Naive thymus-derived CD4-positive, alpha-beta T cell (primary cell): Measurements from ENCODE around the gene SCO2. TPM values are rescaled to one million over a fixed set of nuclear protein-coding genes. Genes with fewer than 3 reads are reported as not detected.

Experiments
- ATAC-seq: fragments of 150-1000 bp; cut with Tn5 transposase; 2 replicates; pipeline ENCODE4 v1.10.0; 2021; ENCODE audit warnings: mild to moderate bottlenecking, moderate library complexity
- CTCF ChIA-PET: fragments of 350-600 bp; sonication (Branson Sonifier 250); formaldehyde crosslinking; loops from one replicate; lab custom pipeline; 2021; ENCODE audit warnings: antibody characterized with exemption; lab: Charles Lee
- POLR2A ChIA-PET: fragments of 350-600 bp; sonication (Branson Sonifier 250); formaldehyde crosslinking; loops from one replicate; lab custom pipeline; 2021; ENCODE audit warnings: antibody characterized with exemption, inconsistent platforms; lab: Charles Lee
- DNase-seq, 9 donors: peaks; one replicate each; pipeline versions ENCODE4 v3.0.0 to v3.0.0-alpha.2; 2020 to 2022; ENCODE audit warnings: mixed read lengths in 1 of 9
- H3K27ac ChIP-seq: one replicate; pipeline ENCODE4 v1.7.0; 2013; ENCODE audit warnings: mild to moderate bottlenecking, low read depth, low read length, moderate library complexity
- H3K27me3 ChIP-seq, 2 donors: one replicate each; pipeline ENCODE4 v1.7.0; 2013; ENCODE audit warnings: low read length in 2 of 2, mild to moderate bottlenecking in 2 of 2, moderate library complexity in 2 of 2; ENCODE audit not compliant: control insufficient read depth in 2 of 2, insufficient read depth in 2 of 2
- H3K36me3 ChIP-seq, 3 experiments: 1 replicate in 2 of 3; 2 replicates in 1 of 3; pipeline ENCODE4 v1.7.0; 2013; ENCODE audit warnings: low read length in 3 of 3, mild to moderate bottlenecking in 3 of 3, moderate library complexity in 1 of 3; ENCODE audit not compliant: insufficient read depth in 3 of 3, control insufficient read depth in 2 of 3
- H3K4me1 ChIP-seq, 2 donors: one replicate each; pipeline ENCODE4 v1.7.0; 2013; ENCODE audit warnings: low read length in 2 of 2, mild to moderate bottlenecking in 2 of 2, moderate library complexity in 1 of 2; ENCODE audit not compliant: control insufficient read depth in 2 of 2, insufficient read depth in 2 of 2
- H3K4me3 ChIP-seq: 2 replicates; pipeline ENCODE4 v1.7.0; 2013; ENCODE audit warnings: mild to moderate bottlenecking, low read length
- H3K9me3 ChIP-seq, 3 experiments: 1 replicate in 2 of 3; 2 replicates in 1 of 3; pipeline ENCODE4 v1.7.0; 2013; ENCODE audit warnings: low read length in 3 of 3; ENCODE audit not compliant: control insufficient read depth in 2 of 3
- H3K27ac Mint-ChIP-seq, 9 donors: one replicate each; pipeline ENCODE4 v1.8.0; 2020 to 2022; ENCODE audit warnings: mixed read lengths in 9 of 9, mild to moderate bottlenecking in 8 of 9, moderate library complexity in 5 of 9, inconsistent platforms in 2 of 9
- H3K27me3 Mint-ChIP-seq, 5 donors: one replicate each; pipeline ENCODE4 v1.8.0; 2021 to 2022; ENCODE audit warnings: mixed read lengths in 5 of 5, mild to moderate bottlenecking in 1 of 5
- H3K36me3 Mint-ChIP-seq, 5 donors: one replicate each; pipeline ENCODE4 v1.8.0; 2020 to 2022; ENCODE audit warnings: mixed read lengths in 5 of 5, mild to moderate bottlenecking in 3 of 5, inconsistent platforms in 1 of 5
- H3K4me1 Mint-ChIP-seq, 7 donors: one replicate each; pipeline ENCODE4 v1.8.0; 2020 to 2022; ENCODE audit warnings: mixed read lengths in 7 of 7, mild to moderate bottlenecking in 3 of 7, inconsistent platforms in 1 of 7
- H3K4me3 Mint-ChIP-seq, 10 donors: one replicate each; pipeline ENCODE4 v1.8.0; 2020 to 2022; ENCODE audit warnings: mild to moderate bottlenecking in 10 of 10, mixed read lengths in 10 of 10, moderate library complexity in 6 of 10, inconsistent platforms in 2 of 10
- H3K9me3 Mint-ChIP-seq, 11 donors: one replicate each; pipeline ENCODE4 v1.8.0; 2020 to 2022; ENCODE audit warnings: mixed read lengths in 11 of 11, mild to moderate bottlenecking in 4 of 11, inconsistent platforms in 1 of 11, moderate library complexity in 1 of 11
- intact Hi-C, 2 donors: fragments of 100-400 bp; cut with micrococcal nuclease; formaldehyde crosslinking; loops; one replicate each; pipeline ENCODE4 v1.15.1; 2023
- polyA plus RNA-seq, 2 donors: library from polyadenylated mRNA; unstranded; fragments of 300-500 nt; fragmentation: Illumina TruSeq; gene quantifications; one replicate each; pipeline ENCODE4 v1.2.3, GENCODE V29; 2021
- total RNA-seq, 6 experiments: library from RNA in 5 of 6; stranded (reverse) in 5 of 6; gene quantifications; 1 replicate in 5 of 6; 2 replicates in 1 of 6; pipeline ENCODE4 v1.2.3 and lab custom pipeline; 2021 to 2026

SCO2 gene
- total and polyA plus RNA-seq, 7 experiments from 2014 or later = 2.2 to 12.0 (median 5.5) TPM

GRCh38 chr22:50483977-50484853, 41.2 kb downstream of the SCO2 start:
- CTCF ChIA-PET = interaction anchor here (0.8 to 1.4 kb wide), 2 partner anchors 14 to 41 kb away, joined by 3 to 7 read pairs; partner anchors contain the start of gene SCO2
- Histone ChIP-seq H3K4me3 (no peak overlapping the region), H3K36me3 (no peaks in the 10 kb centered on the region), H3K4me1 (peaks cover 4 to 8% of the 10 kb centered on the region in 2 donors), H3K9me3 (no peaks in the 10 kb centered on the region), H3K27ac (no peak overlapping the region), H3K27me3 (no peaks in the 10 kb centered on the region)
- Mint-ChIP-seq H3K36me3 (peaks cover 0 to 1% (median 0%) of the 10 kb centered on the region in 5 donors), H3K9me3 (no peaks in the 10 kb centered on the region), H3K4me1 (peaks cover 0 to 15% (median 7%) of the 10 kb centered on the region in 7 donors), H3K27ac (no peak overlapping the region), H3K27me3 (peaks cover 0 to 16% (median 0%) of the 10 kb centered on the region in 5 donors), H3K4me3 (peak overlapping the region in 1 of 10 donors; percentile 34)
- DNase-seq (no peak), ATAC-seq (no peak)
- intact Hi-C loops = no loop called here
- POLR2A ChIA-PET = interaction anchor here (1.5 to 2.1 kb wide), 2 partner anchors 14 kb away, joined by 4 to 6 read pairs; no protein-coding TSS in a partner anchor

DNA sequence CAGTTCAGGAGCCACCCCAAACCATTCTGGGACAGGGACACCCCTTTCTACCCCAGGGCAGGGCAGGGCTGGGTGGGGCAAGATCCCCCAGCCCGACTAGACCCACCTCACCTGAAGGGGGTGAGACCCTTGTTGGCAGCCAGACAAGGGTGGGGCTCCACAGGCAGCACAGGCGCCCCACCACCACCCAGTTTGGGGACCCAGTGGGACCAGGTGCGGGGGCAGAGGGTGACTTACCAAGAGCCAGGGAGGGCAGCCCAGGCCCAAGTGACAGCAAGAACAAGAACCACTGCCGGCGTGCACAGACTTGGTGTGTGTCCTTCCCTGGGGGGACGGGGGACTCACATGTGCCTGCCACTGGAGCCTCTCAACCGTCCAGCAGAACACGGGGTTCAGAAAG, 41.8 kb downstream of the SCO2 start:
- CTCF ChIA-PET = interaction anchor here (1.4 kb wide), 1 partner anchor 14 kb away, joined by 7 read pairs; no protein-coding TSS in a partner anchor
- Histone ChIP-seq H3K9me3 (no peaks in the 10 kb centered on the region), H3K4me1 (peaks cover 4 to 8% of the 10 kb centered on the region in 2 donors), H3K27me3 (no peaks in the 10 kb centered on the region), H3K36me3 (no peaks in the 10 kb centered on the region), H3K4me3 (no peak overlapping the region), H3K27ac (no peak overlapping the region)
- Mint-ChIP-seq H3K27ac (no peak overlapping the region), H3K9me3 (no peaks in the 10 kb centered on the region), H3K4me1 (peaks cover 0 to 15% (median 7%) of the 10 kb centered on the region in 7 donors), H3K27me3 (peaks cover 0 to 22% (median 0%) of the 10 kb centered on the region in 5 donors), H3K36me3 (peaks cover 0 to 1% (median 0%) of the 10 kb centered on the region in 5 donors), H3K4me3 (peak overlapping the region in 1 of 10 donors; percentile 85)
- ATAC-seq (no peak), DNase-seq (no peak)
- intact Hi-C loops = no loop called here
- POLR2A ChIA-PET = interaction anchor here (1.3 to 2.1 kb wide), 3 partner anchors 10 to 15 kb away, joined by 3 to 6 read pairs (median 4); no protein-coding TSS in a partner anchor

GRCh38 chr22:50483106-50483505, 42.3 kb downstream of the SCO2 start:
- H3K4me3 Mint-ChIP-seq = peak overlapping the region in 6 of 10 donors; percentile 13 to 85 (median 37)
- H3K27ac ChIP-seq = no peak overlapping the region
- H3K36me3 Mint-ChIP-seq = peaks cover 0 to 1% (median 0%) of the 10 kb centered on the region in 5 donors
- ChIA-PET POLR2A (interaction anchor here (1.3 to 2.1 kb wide), 3 partner anchors 10 to 15 kb away, joined by 3 to 6 read pairs (median 4); no protein-coding TSS in a partner anchor), CTCF (interaction anchor here (0.7 to 0.8 kb wide), 2 partner anchors 10 to 16 kb away, joined by 3 read pairs; no protein-coding TSS in a partner anchor)
- peaks cover 0 to 15% (median 7%) of the 10 kb centered on the region in 7 donors for H3K4me1 Mint-ChIP-seq
- H3K4me3 ChIP-seq = no peak overlapping the region
- H3K9me3 ChIP-seq = no peaks in the 10 kb centered on the region
- peaks cover 4 to 8% of the 10 kb centered on the region in 2 donors for H3K4me1 ChIP-seq
- H3K27ac Mint-ChIP-seq = no peak overlapping the region
- DNase-seq (no peak), ATAC-seq (no peak)
- intact Hi-C loops = no loop called here
- no peaks in the 10 kb centered on the region for H3K27me3 ChIP-seq
- H3K27me3 Mint-ChIP-seq = peaks cover 0 to 24% (median 0%) of the 10 kb centered on the region in 5 donors
- H3K36me3 ChIP-seq = no peaks in the 10 kb centered on the region
- no peaks in the 10 kb centered on the region for H3K9me3 Mint-ChIP-seq

GRCh38 chr22:50482107-50483074, 43.0 kb downstream of the SCO2 start:
- H3K36me3 ChIP-seq = no peaks in the 10 kb centered on the region
- H3K4me1 ChIP-seq = peaks cover 4 to 8% of the 10 kb centered on the region in 2 donors
- H3K27me3 Mint-ChIP-seq = peaks cover 0 to 24% (median 0%) of the 10 kb centered on the region in 5 donors
- H3K4me3 ChIP-seq = peak overlapping the region; percentile 39
- no peaks in the 10 kb centered on the region for H3K9me3 Mint-ChIP-seq
- H3K9me3 ChIP-seq = no peaks in the 10 kb centered on the region
- ChIA-PET CTCF (interaction anchor here (0.7 to 0.8 kb wide), 2 partner anchors 9 to 15 kb away, joined by 3 read pairs; no protein-coding TSS in a partner anchor), POLR2A (interaction anchor here (1.3 to 2.4 kb wide), 5 partner anchors 9 to 21 kb away, joined by 3 to 6 read pairs (median 4); no protein-coding TSS in a partner anchor)
- intact Hi-C loops = no loop called here
- H3K4me1 Mint-ChIP-seq = peaks cover 0 to 15% (median 7%) of the 10 kb centered on the region in 7 donors
- H3K36me3 Mint-ChIP-seq = peaks cover 0 to 1% (median 0%) of the 10 kb centered on the region in 5 donors
- H3K27me3 ChIP-seq = no peaks in the 10 kb centered on the region
- H3K27ac ChIP-seq = no peak overlapping the region
- ATAC-seq (no peak), DNase-seq (no peak)
- peak overlapping the region; percentile 49 to 85 (median 75) for H3K4me3 Mint-ChIP-seq
- peak overlapping the region in 2 of 9 donors; percentile 24 to 68 for H3K27ac Mint-ChIP-seq

DNA sequence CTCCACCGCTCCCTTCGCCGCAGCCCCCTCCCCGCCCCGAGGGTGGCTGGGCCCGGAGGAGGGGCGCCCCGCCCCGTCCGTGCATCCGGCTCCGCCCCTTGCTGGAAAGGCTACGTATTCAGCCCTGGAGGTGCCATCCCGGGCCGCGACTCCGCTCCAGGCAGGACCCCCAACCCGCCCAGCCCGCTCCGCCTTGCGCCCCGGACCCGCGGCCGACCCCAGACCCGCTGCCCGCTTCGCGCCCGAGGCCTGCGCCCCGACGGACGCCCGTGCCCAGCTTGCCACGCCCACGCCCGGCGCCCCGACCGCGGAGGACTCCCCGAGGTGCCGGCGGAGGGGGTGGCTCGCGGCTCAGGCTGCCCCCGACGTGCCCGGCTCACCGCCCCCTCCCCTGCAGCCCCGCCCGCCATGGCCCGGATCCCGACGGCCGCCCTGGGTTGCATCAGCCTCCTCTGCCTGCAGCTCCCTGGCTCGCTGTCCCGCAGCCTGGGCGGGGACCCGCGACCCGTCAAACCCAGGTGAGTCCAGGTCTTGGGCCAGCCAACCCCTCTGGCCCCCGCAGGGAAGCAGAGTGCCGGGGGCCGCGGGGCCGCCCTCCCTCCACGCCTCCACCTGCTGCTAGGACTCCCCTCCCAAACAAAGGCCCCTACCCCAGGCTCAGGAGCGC, 43.8 kb downstream of the SCO2 start, which contains the start of gene ADM2:
ADM2 (plus strand) TSS at position 104 of the 667 bp plus-strand sequence; CDS start at position 409, 305 bp downstream.
- Histone ChIP-seq H3K27me3 (no peaks in the 10 kb centered on the region), H3K4me1 (peaks cover 4 to 8% of the 10 kb centered on the region in 2 donors), H3K9me3 (no peaks in the 10 kb centered on the region), H3K36me3 (no peaks in the 10 kb centered on the region), H3K4me3 (peak within 1 kb of the TSS; percentile 39), H3K27ac (peak within 1 kb of the TSS; percentile 45)
- Mint-ChIP-seq H3K27me3 (peaks cover 0 to 28% (median 0%) of the 10 kb centered on the region in 5 donors), H3K4me1 (peaks cover 0 to 18% (median 7%) of the 10 kb centered on the region in 7 donors), H3K4me3 (peak within 1 kb of the TSS; percentile 58 to 85 (median 78)), H3K27ac (peak within 1 kb of the TSS in 6 of 9 donors; percentile 20 to 78 (median 61)), H3K9me3 (no peaks in the 10 kb centered on the region), H3K36me3 (peaks cover 0 to 1% (median 0%) of the 10 kb centered on the region in 5 donors)
- POLR2A ChIA-PET = interaction anchor here (1.5 to 2.9 kb wide), 3 partner anchors 11 to 22 kb away, joined by 3 to 11 read pairs (median 6); no protein-coding TSS in a partner anchor
- peak; percentile 36 to 79 (median 59) for DNase-seq
- ATAC-seq = peak; percentile 86
- intact Hi-C loops = loop anchor here in 1 of 2 donors (1.0 kb wide), 1 partner anchor 11 kb away; no protein-coding TSS in a partner anchor
- CTCF ChIA-PET = no interaction called here
